ENCODE data around the gene MDK. TPM values are rescaled to one million over a fixed set of nuclear protein-coding genes. Genes with fewer than 3 reads are reported as not detected.

MDK gene
- total and polyA plus RNA-seq, 8 donors, result 5.5 to 151 (median 25.8) TPM

DNA sequence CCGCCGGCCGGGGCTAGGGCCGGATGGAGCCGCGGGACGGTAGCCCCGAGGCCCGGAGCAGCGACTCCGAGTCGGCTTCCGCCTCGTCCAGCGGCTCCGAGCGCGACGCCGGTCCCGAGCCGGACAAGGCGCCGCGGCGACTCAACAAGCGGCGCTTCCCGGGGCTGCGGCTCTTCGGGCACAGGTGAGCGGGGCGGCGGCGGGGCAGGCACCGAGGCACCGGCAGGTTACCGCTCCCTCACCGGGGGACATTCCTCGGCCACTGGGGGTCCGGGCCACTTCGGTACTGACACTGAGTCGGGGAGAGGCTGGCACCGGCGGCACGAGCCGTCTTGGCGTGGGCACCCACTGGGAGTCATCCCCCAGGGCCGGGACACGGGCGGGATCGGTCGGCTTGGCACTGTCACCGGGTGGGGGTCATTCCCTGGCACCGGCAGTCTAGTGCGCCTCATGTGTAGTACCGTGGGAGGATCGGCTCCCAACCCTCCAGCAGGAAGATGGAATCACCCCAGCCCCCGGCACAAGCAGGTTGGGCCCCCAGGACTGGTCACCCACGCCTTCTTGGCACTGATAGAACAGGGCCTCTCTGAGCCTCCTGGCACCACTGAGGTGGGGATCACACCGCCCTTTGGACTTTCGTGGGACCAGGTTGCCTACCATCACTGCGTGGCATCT, 33.7 kb upstream of the MDK start:
- 3 to 23% (median 4%) methylated on average over 19 to 63 of the region's 63 CpGs for WGBS, 5 donors
- Histone ChIP-seq H3K27ac (peak overlapping the region; percentile 74 to 90 (median 84)), H3K4me3 (peak overlapping the region; percentile 69 to 93 (median 82)), H3K4me1 (peaks cover 38 to 65% (median 60%) of the 10 kb centered on the region in 4 donors), H3K36me3 (no peaks in the 10 kb centered on the region), H3K27me3 (no peaks in the 10 kb centered on the region), H3K9me3 (no peaks in the 10 kb centered on the region)
- intact Hi-C loops (cut with DNase I; ENCODE audit: low total_unique reads), result no loop called here
- no peak for TF ChIP-seq POLR2A (IDR thresholded peaks at IDR 0.05)
- DNase-seq, result no peak

DNA sequence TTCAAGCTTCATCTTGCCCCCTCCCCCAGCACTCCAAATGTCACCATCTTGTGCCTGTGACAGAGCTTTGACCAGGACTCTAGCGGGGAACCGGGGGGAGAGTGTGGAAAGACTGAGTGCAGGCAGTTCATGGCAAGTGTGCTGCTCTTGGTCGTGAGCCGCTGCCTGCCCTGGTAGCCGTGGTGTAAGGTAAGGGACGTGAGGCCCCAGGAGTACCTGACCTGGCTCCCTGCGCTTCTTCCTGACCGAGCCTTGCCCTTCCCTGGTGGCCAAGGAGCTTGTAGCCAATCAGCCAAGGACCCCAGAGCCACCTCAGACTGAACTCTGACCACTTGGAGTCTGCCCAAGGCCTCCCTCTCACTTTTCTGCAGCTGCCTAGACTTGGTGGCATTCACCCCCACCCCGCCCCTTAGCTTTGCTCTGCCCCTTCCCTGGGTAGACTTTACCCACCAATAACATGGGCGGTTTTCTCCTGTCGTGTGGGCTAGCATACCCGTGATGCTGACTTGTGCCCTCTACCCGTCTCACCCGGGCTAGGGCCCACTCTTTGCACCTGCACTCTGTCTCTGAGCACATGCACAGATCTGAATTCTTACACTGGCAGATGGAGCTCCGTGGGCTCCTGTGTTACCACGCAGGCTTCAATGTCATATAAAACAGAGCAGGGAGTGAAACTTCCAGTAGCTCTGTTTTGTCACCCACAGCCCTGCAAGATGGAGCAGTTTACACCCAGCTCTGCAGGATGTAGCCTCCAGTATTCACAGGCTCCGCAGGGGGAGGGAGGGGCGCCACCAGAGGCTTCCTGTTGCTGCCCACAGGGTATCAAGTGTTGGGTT, 32.7 kb upstream of the MDK start:
- TF ChIP-seq EP300 (IDR thresholded peaks at IDR 0.05) (no peak), POLR2AphosphoS5 (IDR thresholded peaks at IDR 0.05) (no peak), POLR2A (IDR thresholded peaks at IDR 0.05) (no peak)
- TF ChIP-seq, protein P1, sequence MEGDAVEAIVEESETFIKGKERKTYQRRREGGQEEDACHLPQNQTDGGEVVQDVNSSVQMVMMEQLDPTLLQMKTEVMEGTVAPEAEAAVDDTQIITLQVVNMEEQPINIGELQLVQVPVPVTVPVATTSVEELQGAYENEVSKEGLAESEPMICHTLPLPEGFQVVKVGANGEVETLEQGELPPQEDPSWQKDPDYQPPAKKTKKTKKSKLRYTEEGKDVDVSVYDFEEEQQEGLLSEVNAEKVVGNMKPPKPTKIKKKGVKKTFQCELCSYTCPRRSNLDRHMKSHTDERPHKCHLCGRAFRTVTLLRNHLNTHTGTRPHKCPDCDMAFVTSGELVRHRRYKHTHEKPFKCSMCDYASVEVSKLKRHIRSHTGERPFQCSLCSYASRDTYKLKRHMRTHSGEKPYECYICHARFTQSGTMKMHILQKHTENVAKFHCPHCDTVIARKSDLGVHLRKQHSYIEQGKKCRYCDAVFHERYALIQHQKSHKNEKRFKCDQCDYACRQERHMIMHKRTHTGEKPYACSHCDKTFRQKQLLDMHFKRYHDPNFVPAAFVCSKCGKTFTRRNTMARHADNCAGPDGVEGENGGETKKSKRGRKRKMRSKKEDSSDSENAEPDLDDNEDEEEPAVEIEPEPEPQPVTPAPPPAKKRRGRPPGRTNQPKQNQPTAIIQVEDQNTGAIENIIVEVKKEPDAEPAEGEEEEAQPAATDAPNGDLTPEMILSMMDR (IDR thresholded peaks at IDR 0.05), result no peak
- Histone ChIP-seq H3K9me3 (no peaks in the 10 kb centered on the region), H3K27ac (peak overlapping the region; percentile 74 to 90 (median 84)), H3K4me1 (peaks cover 39 to 74% (median 70%) of the 10 kb centered on the region in 4 donors), H3K27me3 (no peaks in the 10 kb centered on the region), H3K36me3 (peaks cover 0 to 9% (median 0%) of the 10 kb centered on the region in 4 donors), H3K4me3 (peak overlapping the region; percentile 69 to 93 (median 82))
- 21 to 43% (median 32%) methylated on average over 12 to 18 of the region's 18 CpGs for WGBS, 5 donors
- intact Hi-C loops (cut with DNase I; ENCODE audit: low total_unique reads), result no loop called here
- DNase-seq, result no peak

DNA sequence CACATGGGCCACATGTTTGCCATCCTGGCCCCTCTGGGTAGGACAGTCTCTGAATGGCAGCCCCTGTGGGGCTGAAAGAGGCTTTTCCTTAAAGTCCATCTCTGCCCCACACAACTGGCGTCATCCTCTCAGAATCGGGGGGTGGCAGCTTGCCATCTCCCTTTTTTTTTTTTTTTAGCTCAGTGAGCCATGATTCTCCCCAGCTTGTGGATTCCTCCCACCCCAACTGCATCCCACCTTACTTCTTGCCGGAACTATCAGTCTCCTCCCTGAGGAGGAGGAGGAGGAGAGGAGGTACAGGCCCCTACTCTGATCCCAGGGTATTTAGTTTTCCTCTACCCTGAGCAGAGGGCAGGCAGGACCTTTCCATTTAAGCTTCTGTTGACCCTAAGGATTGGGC, 30.8 kb upstream of the MDK start:
- H3K9me3 ChIP-seq, result no peaks in the 10 kb centered on the region
- intact Hi-C loops (cut with DNase I; ENCODE audit: low total_unique reads), result no loop called here
- H3K27ac ChIP-seq, result peak overlapping the region in 4 of 5 donors; percentile 30 to 90 (median 81)
- H3K4me3 ChIP-seq, result no peak overlapping the region
- WGBS, 5 donors, result 44 to 64% (median 55%) methylated on average over 3 of the region's 3 CpGs
- H3K4me1 ChIP-seq, result peaks cover 39 to 91% (median 83%) of the 10 kb centered on the region in 4 donors
- TF ChIP-seq POLR2AphosphoS5 (IDR thresholded peaks at IDR 0.05), result no peak
- no peak for TF ChIP-seq POLR2A (IDR thresholded peaks at IDR 0.05)
- no peak for TF ChIP-seq EP300 (IDR thresholded peaks at IDR 0.05)
- TF ChIP-seq, protein P1 (IDR thresholded peaks at IDR 0.05), result no peak
- no peaks in the 10 kb centered on the region for H3K27me3 ChIP-seq
- peaks cover 0 to 11% (median 0%) of the 10 kb centered on the region in 4 donors for H3K36me3 ChIP-seq
- DNase-seq, result no peak

DNA sequence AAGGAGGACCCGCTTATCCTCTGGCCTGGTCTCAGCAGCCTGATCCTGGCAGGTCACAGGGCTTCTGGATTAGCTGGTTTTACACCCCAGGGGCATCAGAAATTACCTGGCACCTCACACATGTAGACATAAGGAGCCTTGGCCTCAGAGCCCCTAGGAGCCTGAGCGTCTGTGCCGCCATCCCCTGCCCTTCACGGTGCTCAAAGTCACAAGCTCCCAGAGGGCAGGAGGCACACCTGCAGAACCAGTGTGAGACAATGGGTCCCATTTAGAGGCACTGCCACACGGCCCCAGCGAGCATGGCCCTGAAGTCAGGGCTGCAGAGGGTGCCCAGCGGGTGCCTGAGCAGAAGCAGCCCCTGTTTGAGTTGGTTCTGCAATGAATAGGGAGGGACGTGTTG, 30.3 kb upstream of the MDK start:
- Histone ChIP-seq H3K4me3 (no peak overlapping the region), H3K27ac (peak overlapping the region; percentile 76 to 90 (median 78)), H3K36me3 (peaks cover 0 to 13% (median 2%) of the 10 kb centered on the region in 4 donors), H3K27me3 (no peaks in the 10 kb centered on the region), H3K4me1 (peaks cover 39 to 92% (median 86%) of the 10 kb centered on the region in 4 donors), H3K9me3 (no peaks in the 10 kb centered on the region)
- intact Hi-C loops (cut with DNase I; ENCODE audit: low total_unique reads), result no loop called here
- TF ChIP-seq POLR2A (IDR thresholded peaks at IDR 0.05) (no peak), POLR2AphosphoS5 (IDR thresholded peaks at IDR 0.05) (no peak), EP300 (IDR thresholded peaks at IDR 0.05) (no peak)
- TF ChIP-seq, protein P1 (IDR thresholded peaks at IDR 0.05), result no peak
- WGBS, 5 donors, result 44 to 74% (median 59%) methylated on average over 7 to 8 of the region's 8 CpGs
- DNase-seq, result no peak

Measured in stomach (tissue), 9 donors.